OCI-LY3 (cell line): ENCODE data around the gene IL1RAP.

Experiments
- CTCF ChIP-seq: fragments of 200-600, 300-600 bp; sonication (generic); IDR thresholded peaks from 2 replicates; pipeline ENCODE4 v1.5.1; 2014; ENCODE audit warnings: antibody characterized with exemption, low read length, low read depth
- EZH2phosphoT487 ChIP-seq: fragments of 200-600 bp; shearing (Covaris generic); IDR thresholded peaks from 2 replicates; pipeline ENCODE4 v1.6.1; 2018; ENCODE audit warnings: antibody characterized with exemption, mixed run types, low read depth

- TF ChIP-seq CTCF (no peak), EZH2phosphoT487 (no peak)
Measured at GRCh38 chr3:190641564-190641963, 127.7 kb downstream of the IL1RAP start.
